Activated CD4-positive, alpha-beta T cell treated with anti-CD3 and anti-CD28 coated beads, Interleukin-2, amount 10 ng/mL, durations not matched to agents 24 days and 14 days (primary cell): ENCODE results near the gene RTN4IP1. TPM values are rescaled to one million over a fixed set of nuclear protein-coding genes. Genes with fewer than 3 reads are reported as not detected.
A peak's percentile ranks its signal among the peaks of the same experiment; 100 is the strongest.
"Not testable (repeated sequence)": the region's sequence is repeated elsewhere in the genome, so short reads cannot be mapped to it uniquely, and the experiment has no call there.

Source experiments
- DNase-seq: peaks from one replicate; pipeline ENCODE4 v3.0.0; 2022
- H3K27ac Mint-ChIP-seq: one replicate; pipeline ENCODE4 v1.8.0; 2022; ENCODE audit warnings: mild to moderate bottlenecking, mixed read lengths
- H3K27me3 Mint-ChIP-seq: one replicate; pipeline ENCODE4 v1.8.0; 2022; ENCODE audit warnings: mixed read lengths
- H3K36me3 Mint-ChIP-seq: one replicate; pipeline ENCODE4 v1.8.0; 2022; ENCODE audit warnings: low read depth, mild to moderate bottlenecking, mixed read lengths
- H3K4me1 Mint-ChIP-seq: one replicate; pipeline ENCODE4 v1.8.0; 2021; ENCODE audit warnings: mixed read lengths
- H3K4me3 Mint-ChIP-seq: one replicate; pipeline ENCODE4 v1.8.0; 2022; ENCODE audit warnings: mild to moderate bottlenecking, moderate library complexity, mixed read lengths
- H3K9me3 Mint-ChIP-seq: one replicate; pipeline ENCODE4 v1.8.0; 2021; ENCODE audit warnings: mixed read lengths
- intact Hi-C: fragments of 100-400 bp; cut with micrococcal nuclease; formaldehyde crosslinking; loops from one replicate; pipeline ENCODE4 v1.15.1; 2023
- total RNA-seq: library from RNA; stranded (reverse); gene quantifications from 2 replicates; pipeline ENCODE4 v1.2.3, GENCODE V29; 2022

The RTN4IP1 gene
- total RNA-seq, 1 donor from 2014 or later = 7.2 TPM

DNA sequence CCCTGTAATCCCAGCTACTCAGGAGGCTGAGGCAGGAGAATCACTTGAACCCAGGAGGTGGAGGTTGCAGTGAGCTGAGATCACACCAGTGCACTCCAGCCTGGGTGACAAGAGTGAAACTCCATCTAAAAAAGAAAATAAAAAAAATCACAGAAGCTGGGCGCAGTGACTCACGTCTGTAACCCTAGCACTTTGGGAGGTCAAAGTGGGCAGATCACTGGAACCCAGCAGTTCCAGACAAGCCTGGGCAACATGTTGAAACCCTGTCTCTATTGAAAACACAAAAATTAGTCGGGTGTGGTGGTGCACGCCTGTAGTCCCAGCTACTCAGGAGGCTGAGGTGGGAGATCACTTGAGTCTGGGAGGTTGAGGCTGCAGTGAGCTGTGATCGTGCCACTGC is 69.6 kb downstream of the RTN4IP1 start:
- Mint-ChIP-seq H3K36me3 (peaks cover 42% of the 10 kb centered on the region), H3K4me1 (peaks cover 14% of the 10 kb centered on the region)
- H3K4me3 Mint-ChIP-seq, H3K27me3 Mint-ChIP-seq, intact Hi-C loops, H3K9me3 Mint-ChIP-seq, H3K27ac Mint-ChIP-seq, DNase-seq: not testable (repeated sequence)

DNA sequence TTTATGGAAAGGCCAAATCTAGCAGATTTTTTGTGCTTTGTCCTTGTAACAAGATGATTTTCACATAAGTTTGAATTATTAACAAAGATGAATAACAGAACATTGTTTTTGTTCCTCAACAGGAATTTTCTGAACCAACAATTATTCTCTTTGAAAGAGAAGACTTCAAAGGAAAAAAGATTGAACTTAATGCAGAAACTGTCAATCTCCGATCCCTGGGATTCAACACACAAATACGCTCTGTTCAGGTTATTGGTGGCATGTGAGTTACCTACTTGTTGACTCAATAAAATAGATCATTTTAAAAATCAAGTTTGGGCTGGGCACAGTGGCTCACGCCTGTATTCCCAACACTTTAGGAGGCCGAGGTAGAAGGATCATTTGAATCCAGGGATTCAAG is 70.9 kb downstream of the RTN4IP1 start:
- no peak for DNase-seq
- H3K9me3 Mint-ChIP-seq = no peaks in the 10 kb centered on the region
- intact Hi-C loops = no loop called here
- peaks cover 19% of the 10 kb centered on the region for H3K4me1 Mint-ChIP-seq
- no peak overlapping the region for H3K4me3 Mint-ChIP-seq
- H3K27me3 Mint-ChIP-seq = no peaks in the 10 kb centered on the region
- peaks cover 46% of the 10 kb centered on the region for H3K36me3 Mint-ChIP-seq
- H3K27ac Mint-ChIP-seq = no peak overlapping the region

DNA sequence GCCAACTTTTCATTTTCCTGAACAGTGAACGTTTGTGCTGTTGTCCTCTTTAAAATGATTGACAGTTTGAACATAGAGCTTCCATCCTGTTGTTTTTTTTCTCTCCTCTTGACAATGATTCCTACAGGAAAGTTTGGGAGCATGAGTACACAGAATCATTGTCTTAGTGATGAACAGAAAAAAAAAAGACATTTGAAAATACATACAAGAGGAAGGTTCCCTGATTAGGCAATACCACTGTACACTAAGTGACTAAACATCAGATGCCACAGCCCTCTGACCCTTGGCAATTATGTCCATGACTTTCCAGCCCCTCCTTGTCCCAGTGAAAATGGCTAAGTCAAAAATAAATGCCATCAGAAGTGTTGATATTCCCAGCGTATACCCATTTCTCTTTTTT is 71.5 kb downstream of the RTN4IP1 start:
- Mint-ChIP-seq H3K27ac (no peak overlapping the region), H3K27me3 (no peaks in the 10 kb centered on the region), H3K9me3 (no peaks in the 10 kb centered on the region), H3K36me3 (peaks cover 51% of the 10 kb centered on the region), H3K4me3 (no peak overlapping the region), H3K4me1 (peaks cover 24% of the 10 kb centered on the region)
- intact Hi-C loops = no loop called here
- DNase-seq = no peak

DNA sequence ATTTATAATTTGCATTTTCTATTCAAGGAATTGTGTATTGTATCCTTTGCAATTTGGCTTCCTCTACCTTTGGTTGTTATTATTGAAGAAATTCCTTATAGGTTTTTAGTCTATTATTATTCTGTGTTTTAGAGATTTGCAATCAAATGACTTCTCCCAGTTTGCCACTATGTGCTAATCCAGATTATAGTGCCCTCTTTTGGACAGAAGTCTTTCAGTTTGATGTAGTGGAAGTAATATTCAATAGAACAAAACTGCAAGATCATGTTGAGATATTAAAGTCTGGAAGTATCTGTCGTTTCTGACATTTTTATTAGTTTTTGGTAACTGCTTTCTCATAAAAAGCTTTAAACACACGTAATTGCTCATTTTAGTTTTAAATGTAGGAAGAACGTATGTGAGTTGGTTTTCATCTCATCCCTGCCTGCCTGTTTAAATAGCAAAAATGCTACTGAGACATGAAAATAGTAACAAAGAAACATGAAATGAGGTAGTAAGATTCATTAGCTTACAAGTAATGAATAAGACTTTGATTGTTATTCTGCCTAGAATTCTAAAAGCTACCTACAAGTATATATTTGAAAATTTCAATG is 72.8 kb downstream of the RTN4IP1 start:
- DNase-seq = no peak
- no peaks in the 10 kb centered on the region for H3K27me3 Mint-ChIP-seq
- no peaks in the 10 kb centered on the region for H3K9me3 Mint-ChIP-seq
- H3K36me3 Mint-ChIP-seq = peaks cover 56% of the 10 kb centered on the region
- no peak overlapping the region for H3K4me3 Mint-ChIP-seq
- intact Hi-C loops = loop anchor here (1.0 kb wide), 1 partner anchor 46 kb away; no protein-coding TSS in a partner anchor
- peaks cover 24% of the 10 kb centered on the region for H3K4me1 Mint-ChIP-seq
- no peak overlapping the region for H3K27ac Mint-ChIP-seq

DNA sequence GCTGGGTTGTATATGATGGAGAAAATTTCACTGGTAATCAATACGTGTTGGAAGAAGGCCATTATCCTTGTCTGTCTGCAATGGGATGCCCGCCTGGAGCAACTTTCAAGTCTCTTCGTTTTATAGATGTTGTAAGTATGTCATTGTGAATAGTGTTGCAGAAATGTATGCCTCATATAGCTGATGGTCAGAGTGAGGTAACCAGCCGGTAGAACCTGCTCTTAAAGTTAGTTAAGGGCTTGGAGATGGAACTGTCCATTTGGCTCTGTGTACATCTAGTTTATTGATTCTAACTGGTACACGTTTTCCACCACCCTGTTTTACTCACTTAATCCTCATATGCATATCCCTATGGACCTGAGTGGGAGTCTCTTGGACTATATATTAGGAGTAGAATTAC is 73.5 kb downstream of the RTN4IP1 start:
- intact Hi-C loops = loop anchor here (1.0 kb wide), 1 partner anchor 45 kb away; no protein-coding TSS in a partner anchor
- H3K27me3 Mint-ChIP-seq = no peaks in the 10 kb centered on the region
- H3K4me3 Mint-ChIP-seq = no peak overlapping the region
- peaks cover 21% of the 10 kb centered on the region for H3K4me1 Mint-ChIP-seq
- peak; percentile 28 for DNase-seq
- H3K27ac Mint-ChIP-seq = no peak overlapping the region
- H3K36me3 Mint-ChIP-seq = peaks cover 56% of the 10 kb centered on the region
- H3K9me3 Mint-ChIP-seq = peaks cover 5% of the 10 kb centered on the region

DNA sequence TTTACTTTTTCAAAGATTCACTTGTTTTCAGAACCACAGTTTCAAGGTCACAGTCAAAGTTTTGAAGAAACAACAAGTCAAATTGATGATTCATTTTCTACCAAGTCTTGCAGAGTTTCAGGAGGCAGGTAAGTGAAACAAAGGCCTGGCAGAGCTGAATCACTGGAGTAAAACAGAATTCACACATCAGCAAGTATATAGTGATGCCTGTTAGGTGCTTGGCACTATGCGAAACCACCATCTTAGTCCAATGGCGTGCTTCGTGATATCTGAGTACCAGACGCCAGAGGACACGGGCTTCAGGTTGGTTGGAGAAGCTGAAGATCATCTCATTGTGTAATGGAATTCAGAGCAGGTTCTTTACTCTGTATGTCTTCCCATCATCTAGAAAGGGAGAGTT is 75.9 kb downstream of the RTN4IP1 start:
- peak; percentile 55 for DNase-seq
- H3K4me3 Mint-ChIP-seq = no peak overlapping the region
- H3K9me3 Mint-ChIP-seq = peaks cover 5% of the 10 kb centered on the region
- H3K27me3 Mint-ChIP-seq = no peaks in the 10 kb centered on the region
- intact Hi-C loops = loop anchor here (1.0 to 2.0 kb wide), 2 partner anchors 17 to 32 kb away; no protein-coding TSS in a partner anchor
- peak overlapping the region; percentile 63 for H3K27ac Mint-ChIP-seq
- H3K36me3 Mint-ChIP-seq = peaks cover 58% of the 10 kb centered on the region
- H3K4me1 Mint-ChIP-seq = peaks cover 22% of the 10 kb centered on the region

DNA sequence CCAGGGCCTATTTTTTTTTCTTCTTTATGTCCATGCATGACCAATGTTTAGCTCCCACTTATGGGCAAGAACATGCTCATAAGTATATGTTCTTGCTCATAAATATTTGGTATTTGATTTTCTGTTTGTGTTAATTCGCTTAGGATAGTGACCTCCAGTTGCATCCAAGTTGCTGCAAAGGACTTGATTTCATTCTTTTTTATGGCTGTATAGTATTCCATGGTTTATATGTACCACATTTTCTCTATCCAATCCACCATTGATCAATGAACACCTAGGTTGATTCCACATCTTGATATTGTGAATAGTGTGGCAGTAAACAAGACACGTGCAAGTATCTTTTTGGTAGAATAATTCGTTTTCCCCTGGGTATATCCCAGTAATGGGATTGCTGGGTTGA is 78.1 kb downstream of the RTN4IP1 start:
- Mint-ChIP-seq H3K36me3 (peaks cover 68% of the 10 kb centered on the region), H3K27ac (no peak overlapping the region), H3K27me3 (no peaks in the 10 kb centered on the region), H3K4me1 (peaks cover 33% of the 10 kb centered on the region), H3K4me3 (no peak overlapping the region), H3K9me3 (peaks cover 5% of the 10 kb centered on the region)
- intact Hi-C loops = no loop called here
- no peak for DNase-seq

DNA sequence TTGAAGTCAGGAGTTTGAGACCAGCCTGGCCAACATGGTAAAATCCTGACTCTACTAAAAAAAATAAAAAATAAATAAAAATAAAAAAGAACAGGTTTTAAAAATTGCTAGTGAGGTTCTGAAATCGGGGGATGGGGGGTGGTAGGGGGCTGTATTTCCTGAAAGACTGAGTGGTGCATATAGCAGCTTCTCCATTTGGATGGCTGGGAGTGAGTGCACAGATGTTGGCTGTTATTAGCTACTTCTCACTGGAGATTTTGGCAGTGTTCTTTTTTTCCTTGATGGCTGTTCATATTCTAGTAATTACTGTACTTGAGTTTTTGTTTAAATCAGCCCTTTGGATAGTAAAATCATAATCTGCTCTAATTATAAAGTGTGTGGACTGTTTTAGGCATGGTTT is 79.8 kb downstream of the RTN4IP1 start:
- intact Hi-C loops = no loop called here
- no peaks in the 10 kb centered on the region for H3K27me3 Mint-ChIP-seq
- no peak for DNase-seq
- no peak overlapping the region for H3K4me3 Mint-ChIP-seq
- H3K36me3 Mint-ChIP-seq = peaks cover 72% of the 10 kb centered on the region
- H3K9me3 Mint-ChIP-seq = peaks cover 5% of the 10 kb centered on the region
- H3K27ac Mint-ChIP-seq = no peak overlapping the region
- peaks cover 32% of the 10 kb centered on the region for H3K4me1 Mint-ChIP-seq

DNA sequence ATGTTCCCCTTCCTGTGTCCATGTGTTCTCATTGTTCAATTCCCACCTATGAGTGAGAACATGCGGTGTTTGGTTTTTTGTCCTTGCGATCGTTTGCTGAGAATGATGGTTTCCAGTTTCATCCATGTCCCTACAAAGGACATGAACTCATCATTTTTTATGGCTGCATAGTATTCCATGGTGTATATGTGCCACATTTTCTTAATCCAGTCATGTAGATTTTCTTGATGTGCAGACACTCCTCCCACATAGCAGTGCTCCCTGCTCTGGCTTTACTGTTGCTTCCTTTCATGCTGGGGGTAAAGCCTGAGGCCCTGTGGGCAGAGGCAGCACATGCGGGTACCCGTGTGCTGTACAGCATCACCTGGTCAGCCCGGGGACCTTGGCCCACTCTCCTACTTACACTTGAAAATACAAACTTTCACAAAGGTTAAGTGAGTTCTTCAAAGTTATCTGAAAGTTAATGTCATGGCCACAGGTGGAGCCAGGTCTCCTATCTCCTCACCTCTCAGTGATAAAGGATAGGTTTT is 80.3 kb downstream of the RTN4IP1 start:
- intact Hi-C loops, DNase-seq, H3K4me3 Mint-ChIP-seq, H3K9me3 Mint-ChIP-seq, H3K27me3 Mint-ChIP-seq, H3K27ac Mint-ChIP-seq: not testable (repeated sequence)
- Mint-ChIP-seq H3K4me1 (peaks cover 32% of the 10 kb centered on the region), H3K36me3 (peaks cover 74% of the 10 kb centered on the region)

DNA sequence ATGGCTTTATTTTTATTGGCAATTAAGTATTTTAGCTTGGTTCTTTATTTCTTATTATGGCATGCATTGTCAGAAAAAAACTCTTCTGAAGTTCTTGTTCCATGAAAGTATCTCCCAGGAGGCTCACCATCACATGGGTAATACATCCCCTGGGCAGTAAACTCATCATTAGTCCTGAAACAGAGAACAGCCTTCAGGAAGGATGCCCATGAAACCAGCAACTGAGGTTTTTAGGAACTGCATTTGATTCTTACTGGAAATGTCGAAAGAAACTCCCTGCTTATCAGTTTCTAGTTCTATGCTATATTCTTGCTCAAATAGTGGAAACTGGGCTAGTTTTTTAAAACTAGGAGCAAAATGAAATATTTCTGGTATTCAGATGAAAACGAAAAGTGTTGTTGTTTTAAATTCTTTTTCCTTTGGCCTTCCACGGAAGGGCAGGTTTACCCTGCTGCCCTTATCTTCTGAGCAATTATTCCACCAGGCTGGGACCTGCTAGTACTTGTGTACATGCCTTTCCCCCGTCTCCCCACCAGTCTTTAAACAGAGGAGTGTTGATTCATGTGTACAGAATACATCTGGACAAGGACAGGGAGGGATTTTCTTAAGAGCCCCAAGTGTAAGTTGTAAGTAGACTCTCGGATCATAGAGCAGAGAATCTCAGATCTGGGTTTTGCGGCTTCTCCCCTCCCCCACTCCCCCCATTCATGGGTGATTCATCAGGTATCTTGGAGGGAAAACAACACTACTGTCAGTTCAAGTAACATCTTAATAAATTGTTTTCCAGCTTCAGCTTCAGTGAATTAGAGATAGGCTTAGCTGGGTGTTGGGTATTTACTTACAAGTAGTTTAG is 81.5 kb downstream of the RTN4IP1 start:
- peak; percentile 65 for DNase-seq
- no peaks in the 10 kb centered on the region for H3K27me3 Mint-ChIP-seq
- H3K9me3 Mint-ChIP-seq = peaks cover 5% of the 10 kb centered on the region
- H3K4me3 Mint-ChIP-seq = no peak overlapping the region
- peak overlapping the region; percentile 65 for H3K27ac Mint-ChIP-seq
- peaks cover 21% of the 10 kb centered on the region for H3K4me1 Mint-ChIP-seq
- peaks cover 69% of the 10 kb centered on the region for H3K36me3 Mint-ChIP-seq
- intact Hi-C loops = no loop called here

DNA sequence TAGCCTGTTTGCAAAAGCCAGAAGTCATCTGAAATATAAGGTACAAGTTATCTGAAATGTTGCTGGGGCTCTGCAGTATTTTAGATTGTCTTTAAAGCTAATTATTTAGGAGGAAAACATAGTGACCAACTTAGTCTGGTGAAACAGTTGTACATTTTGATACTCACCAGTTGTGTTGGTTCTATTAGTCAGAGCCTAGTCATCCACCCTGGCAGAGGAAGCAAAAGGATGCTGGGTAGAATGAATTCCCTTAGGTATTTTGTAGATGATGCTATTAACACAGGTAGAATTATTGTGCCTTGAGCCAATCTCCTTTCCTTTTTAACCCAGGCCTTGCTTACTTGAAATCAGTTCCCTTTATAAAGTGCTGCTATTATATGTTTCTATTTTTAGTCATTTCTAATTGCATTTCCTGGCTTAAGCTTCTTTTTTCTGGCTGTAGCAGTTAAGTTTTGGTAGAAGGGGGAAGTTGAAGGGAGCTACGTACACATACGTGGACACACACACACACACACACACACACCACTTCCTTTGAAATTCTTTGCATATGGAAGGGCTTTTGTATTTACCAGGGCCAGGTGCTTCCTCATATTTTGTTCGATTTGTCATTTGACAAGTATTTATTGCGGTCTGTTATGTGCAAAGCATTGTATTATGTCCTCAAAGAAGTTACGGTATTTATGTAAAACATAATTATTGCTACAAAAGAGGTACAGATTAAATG is 82.4 kb downstream of the RTN4IP1 start:
- Mint-ChIP-seq H3K9me3 (peaks cover 5% of the 10 kb centered on the region), H3K27me3 (no peaks in the 10 kb centered on the region), H3K36me3 (peaks cover 66% of the 10 kb centered on the region), H3K27ac (peak overlapping the region; percentile 49), H3K4me3 (no peak overlapping the region), H3K4me1 (peaks cover 21% of the 10 kb centered on the region)
- intact Hi-C loops = loop anchor here (1.0 kb wide), 2 partner anchors 13 to 28 kb away; no protein-coding TSS in a partner anchor
- peak; percentile 51 for DNase-seq

DNA sequence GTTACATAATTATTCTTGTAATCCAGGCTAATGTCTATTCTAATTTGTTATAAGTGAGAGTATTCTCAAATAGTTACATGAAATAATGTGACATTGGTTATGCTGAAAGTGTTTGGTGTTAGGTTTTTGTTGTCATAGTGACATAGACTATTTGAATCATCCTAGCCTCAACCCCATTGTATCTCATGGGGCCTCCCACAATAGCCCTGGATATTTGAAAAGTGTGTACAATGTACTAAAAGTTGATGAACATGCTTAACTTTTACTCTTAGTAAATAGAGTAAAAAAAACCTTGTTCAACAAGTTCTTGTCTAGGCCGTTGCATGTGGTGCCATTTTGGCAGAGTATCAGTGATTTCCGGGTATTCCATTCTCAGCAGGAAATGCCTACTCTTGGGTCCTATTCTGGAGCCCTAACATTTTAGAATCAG is 83.0 kb downstream of the RTN4IP1 start:
- peak; percentile 46 for DNase-seq
- Mint-ChIP-seq H3K36me3 (peaks cover 61% of the 10 kb centered on the region), H3K4me1 (peaks cover 19% of the 10 kb centered on the region), H3K27me3 (no peaks in the 10 kb centered on the region), H3K27ac (peak overlapping the region; percentile 49), H3K4me3 (no peak overlapping the region), H3K9me3 (peaks cover 3% of the 10 kb centered on the region)
- intact Hi-C loops = loop anchor here (1.0 kb wide), 2 partner anchors 12 to 27 kb away; no protein-coding TSS in a partner anchor

DNA sequence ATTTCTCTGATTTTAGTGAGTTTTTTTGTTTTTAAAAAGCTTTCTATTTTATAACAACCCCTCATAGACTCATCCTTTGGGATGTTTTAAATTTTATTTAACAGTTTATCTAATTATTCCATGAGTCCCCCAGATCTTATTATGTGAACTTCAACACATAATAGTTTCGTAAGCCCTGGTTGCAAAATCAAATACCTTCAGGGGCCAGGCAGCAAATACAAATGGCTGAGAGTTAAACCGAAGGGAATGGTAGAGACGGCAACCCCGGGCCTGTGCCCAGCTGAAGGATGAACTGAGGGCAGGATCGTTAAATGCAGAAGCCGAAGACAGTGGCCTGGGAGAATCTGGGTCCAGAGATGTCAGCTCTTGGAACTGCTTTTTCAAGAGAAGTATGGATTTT is 88.4 kb downstream of the RTN4IP1 start:
- peaks cover 21% of the 10 kb centered on the region for H3K4me1 Mint-ChIP-seq
- H3K9me3 Mint-ChIP-seq = no peaks in the 10 kb centered on the region
- intact Hi-C loops = no loop called here
- no peak overlapping the region for H3K4me3 Mint-ChIP-seq
- no peaks in the 10 kb centered on the region for H3K27me3 Mint-ChIP-seq
- H3K27ac Mint-ChIP-seq = no peak overlapping the region
- no peak for DNase-seq
- H3K36me3 Mint-ChIP-seq = peaks cover 54% of the 10 kb centered on the region
